Vagina (tissue), 2 donors: ENCODE data around the gene ACMSD.

Experiments used
- POLR2A ChIP-seq, 2 donors: fragments of 450-650 bp; IDR thresholded peaks; one replicate each; pipeline ENCODE4 v1.6.1; 2017; ENCODE audit warnings: antibody characterized with exemption in 2 of 2, mild to moderate bottlenecking in 2 of 2, moderate library complexity in 2 of 2
- POLR2AphosphoS5 ChIP-seq, 2 donors: sonication (generic); formaldehyde crosslinking; IDR thresholded peaks; one replicate each; pipeline ENCODE4 v1.9.0; 2017; ENCODE audit warnings: antibody characterized with exemption in 2 of 2, mild to moderate bottlenecking in 2 of 2, low read depth in 1 of 2; ENCODE audit not compliant: insufficient read depth in 1 of 2
- TF ChIP-seq, protein P1 (sequence below), 3 experiments: fragments of 450-650 bp in 2 of 3; fragments of 200-600 bp in 1 of 3; sonication (generic) in 1 of 3; IDR thresholded peaks; one replicate each; pipeline ENCODE4 v1.5.1; 2017 to 2019; ENCODE audit warnings: antibody characterized with exemption in 3 of 3, mild to moderate bottlenecking in 2 of 3, moderate library complexity in 2 of 3

DNA sequence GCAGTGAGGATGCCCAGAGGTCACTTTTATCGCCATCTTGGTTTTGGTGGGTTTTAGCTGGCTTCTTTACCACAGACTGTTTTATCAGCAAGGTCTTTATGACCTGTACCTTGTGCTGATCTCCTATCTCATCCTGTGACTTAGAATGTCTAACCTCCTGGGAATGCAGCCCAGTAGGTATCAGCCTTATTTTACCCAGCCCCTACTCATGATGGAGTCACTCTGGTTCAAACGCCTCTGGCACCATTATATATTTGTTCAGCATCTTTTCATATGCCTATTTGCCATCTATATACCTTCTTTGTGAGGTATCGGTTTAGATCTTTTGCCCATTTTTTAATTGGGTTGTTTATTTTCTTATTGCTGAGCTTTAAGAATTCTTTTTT lies 73.0 kb downstream of the ACMSD start:
- TF ChIP-seq, protein P1, sequence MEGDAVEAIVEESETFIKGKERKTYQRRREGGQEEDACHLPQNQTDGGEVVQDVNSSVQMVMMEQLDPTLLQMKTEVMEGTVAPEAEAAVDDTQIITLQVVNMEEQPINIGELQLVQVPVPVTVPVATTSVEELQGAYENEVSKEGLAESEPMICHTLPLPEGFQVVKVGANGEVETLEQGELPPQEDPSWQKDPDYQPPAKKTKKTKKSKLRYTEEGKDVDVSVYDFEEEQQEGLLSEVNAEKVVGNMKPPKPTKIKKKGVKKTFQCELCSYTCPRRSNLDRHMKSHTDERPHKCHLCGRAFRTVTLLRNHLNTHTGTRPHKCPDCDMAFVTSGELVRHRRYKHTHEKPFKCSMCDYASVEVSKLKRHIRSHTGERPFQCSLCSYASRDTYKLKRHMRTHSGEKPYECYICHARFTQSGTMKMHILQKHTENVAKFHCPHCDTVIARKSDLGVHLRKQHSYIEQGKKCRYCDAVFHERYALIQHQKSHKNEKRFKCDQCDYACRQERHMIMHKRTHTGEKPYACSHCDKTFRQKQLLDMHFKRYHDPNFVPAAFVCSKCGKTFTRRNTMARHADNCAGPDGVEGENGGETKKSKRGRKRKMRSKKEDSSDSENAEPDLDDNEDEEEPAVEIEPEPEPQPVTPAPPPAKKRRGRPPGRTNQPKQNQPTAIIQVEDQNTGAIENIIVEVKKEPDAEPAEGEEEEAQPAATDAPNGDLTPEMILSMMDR (IDR thresholded peaks at IDR 0.05) = no peak
- TF ChIP-seq POLR2AphosphoS5 (IDR thresholded peaks at IDR 0.05; ENCODE audit: insufficient read depth in 1 of 2, low read depth in 1 of 2) = no peak
- TF ChIP-seq POLR2A (IDR thresholded peaks at IDR 0.05) = no peak
